HG02759 (cell line): ENCODE data around the gene DHTKD1.
"Not testable (repeated sequence)": the region's sequence is repeated elsewhere in the genome, so short reads cannot be mapped to it uniquely, and the experiment has no call there.

Experiments used
- ATAC-seq: cut with Tn5 transposase; IDR thresholded peaks from one replicate; pipeline ENCODE4 v1.9.1; 2021; ENCODE audit warnings: mild to moderate bottlenecking, moderate library complexity; ENCODE audit not compliant: unreplicated experiment

The DHTKD1 gene

DNA sequence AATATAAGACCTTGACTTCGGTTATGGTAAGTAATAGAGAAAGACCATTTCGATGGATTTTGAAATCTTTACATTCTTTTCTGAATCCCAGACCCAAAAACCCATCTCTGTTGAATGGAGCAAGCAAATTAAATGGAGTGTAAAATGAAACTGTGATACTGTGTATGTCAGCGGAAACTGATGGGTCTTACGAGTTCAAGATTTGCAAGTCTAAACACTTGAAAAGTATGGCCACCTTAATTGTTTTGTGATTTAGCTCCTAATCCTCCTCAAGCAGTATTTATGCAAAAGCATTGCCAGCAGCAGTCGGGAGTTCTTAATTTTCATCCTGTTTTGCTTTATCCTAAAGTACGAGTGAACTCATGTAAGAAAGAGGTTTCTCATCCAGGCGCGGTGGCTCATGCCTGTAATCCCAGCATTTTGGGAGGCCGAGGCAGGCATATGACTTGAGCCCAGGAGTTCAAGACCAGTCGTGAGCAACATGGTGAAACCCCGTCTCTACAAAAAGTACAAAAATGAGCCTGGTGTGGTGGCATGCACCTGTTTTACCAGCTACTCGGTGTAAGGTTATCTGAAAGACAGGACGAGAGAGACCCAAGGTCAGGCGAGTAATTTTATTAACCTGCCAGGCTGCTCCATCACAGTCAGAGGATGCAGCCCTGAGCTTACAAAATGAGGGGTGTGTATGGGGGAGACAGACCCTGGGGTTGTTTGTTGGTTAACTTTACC is 5.8 kb upstream of the DHTKD1 start:
- no peak for ATAC-seq

DNA sequence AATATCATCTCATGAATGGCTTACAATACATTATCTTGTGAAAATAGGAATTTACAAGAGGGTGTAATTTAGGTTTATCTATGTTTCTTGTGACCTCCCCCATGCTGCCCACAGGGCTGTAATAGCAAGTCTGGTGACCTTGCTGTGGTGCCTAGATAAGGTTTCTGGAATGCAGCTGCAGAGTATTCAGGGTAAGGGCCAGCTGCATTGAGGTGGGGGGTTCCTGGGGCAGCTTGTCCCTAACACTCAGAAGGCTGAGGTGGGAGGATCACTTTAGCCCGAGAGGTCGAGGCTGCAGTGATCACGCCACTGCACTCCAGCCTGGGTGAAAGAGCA is 5.3 kb upstream of the DHTKD1 start:
- ATAC-seq, result no peak

DNA sequence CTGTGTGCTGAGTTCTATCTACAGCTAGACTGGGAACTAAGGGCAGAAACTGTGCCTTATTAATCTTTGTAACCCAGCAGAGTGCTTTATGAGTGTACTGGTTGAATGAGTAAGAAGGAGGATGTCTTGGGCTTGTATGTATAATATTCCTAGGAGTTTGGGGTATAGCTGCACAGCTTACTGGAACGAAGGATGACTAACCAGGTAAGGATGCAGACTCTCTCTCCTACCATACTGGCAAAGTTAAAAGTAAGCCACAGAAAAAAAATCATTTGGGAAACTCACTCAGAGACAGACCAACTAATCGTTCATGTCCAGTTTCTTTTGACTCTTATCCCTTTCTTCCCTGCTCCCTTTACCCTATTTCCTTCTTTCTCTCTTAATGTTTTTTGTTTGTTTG is 1.4 kb upstream of the DHTKD1 start:
- ATAC-seq, result no peak

GRCh38 chr10:12071441-12071840 is 2.7 kb downstream of the DHTKD1 start:
- ATAC-seq, result not testable (repeated sequence)

DNA sequence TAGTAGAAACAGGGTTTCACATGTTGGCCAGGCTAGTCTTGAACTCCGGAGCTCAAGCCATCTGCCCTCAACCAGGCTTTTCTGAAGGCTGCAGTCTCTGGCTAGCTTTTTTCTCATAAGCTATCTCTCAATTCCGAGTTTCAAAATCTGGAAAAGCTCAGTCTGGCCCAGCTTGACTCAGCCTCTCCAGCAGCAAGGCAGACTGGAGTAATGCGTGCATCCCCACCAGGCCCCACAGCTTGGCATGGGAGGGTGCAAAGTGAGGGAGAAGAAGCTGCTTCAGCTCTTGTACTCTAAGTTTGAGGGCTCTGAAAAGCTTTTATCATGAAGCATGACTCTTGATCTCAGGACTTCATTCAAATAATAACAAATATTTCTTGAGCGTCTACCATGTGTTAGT is 4.8 kb downstream of the DHTKD1 start:
- ATAC-seq, result no peak

DNA sequence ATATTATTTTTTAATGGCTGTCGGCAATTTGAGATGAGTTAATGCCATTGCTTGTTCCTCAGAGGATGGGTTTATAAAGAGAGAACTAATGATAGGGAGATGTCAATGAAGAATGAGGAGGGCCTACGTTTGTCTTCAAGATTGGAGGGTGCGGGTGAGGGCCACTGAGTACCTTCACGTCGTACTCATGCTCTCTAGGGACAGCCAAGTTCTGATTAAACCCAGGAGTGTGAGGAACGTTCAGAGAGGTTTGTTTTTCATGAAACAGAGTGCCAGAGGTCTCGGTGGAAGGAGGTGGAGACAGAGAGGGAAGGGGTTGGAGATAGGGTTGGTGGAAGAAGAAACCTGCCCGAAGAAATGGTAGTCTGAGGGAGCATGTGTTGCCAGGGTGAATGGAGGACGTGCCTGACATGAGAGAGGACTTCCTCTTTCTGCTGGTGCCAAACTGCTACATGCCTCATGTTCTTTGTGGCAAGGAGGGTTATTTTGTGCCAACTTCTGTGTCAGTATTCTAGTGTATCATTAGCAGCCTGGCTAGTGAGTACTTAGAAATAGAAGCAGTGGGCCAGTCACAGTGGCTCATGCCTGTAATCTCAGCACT is 8.9 kb downstream of the DHTKD1 start:
- peak; percentile 36 for ATAC-seq

DNA sequence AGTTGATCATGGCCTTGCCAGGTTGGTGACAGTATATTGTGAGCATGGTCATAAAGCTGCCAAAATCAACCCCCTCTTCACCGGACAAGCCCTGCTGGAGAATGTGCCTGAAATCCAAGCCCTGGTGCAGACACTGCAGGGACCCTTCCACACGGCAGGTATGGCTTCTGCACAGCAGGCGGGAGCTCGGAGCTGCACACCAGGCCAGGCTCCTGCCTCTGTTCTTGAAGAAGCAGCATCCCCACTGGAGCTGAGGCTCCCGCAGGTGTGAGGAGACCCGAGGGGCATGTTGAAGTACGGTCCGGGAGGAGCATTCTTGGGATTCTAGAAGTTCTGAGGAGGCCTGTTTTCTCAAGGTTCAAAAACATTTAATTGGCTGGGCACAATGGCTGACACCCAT is 12.7 kb downstream of the DHTKD1 start:
- no peak for ATAC-seq

DNA sequence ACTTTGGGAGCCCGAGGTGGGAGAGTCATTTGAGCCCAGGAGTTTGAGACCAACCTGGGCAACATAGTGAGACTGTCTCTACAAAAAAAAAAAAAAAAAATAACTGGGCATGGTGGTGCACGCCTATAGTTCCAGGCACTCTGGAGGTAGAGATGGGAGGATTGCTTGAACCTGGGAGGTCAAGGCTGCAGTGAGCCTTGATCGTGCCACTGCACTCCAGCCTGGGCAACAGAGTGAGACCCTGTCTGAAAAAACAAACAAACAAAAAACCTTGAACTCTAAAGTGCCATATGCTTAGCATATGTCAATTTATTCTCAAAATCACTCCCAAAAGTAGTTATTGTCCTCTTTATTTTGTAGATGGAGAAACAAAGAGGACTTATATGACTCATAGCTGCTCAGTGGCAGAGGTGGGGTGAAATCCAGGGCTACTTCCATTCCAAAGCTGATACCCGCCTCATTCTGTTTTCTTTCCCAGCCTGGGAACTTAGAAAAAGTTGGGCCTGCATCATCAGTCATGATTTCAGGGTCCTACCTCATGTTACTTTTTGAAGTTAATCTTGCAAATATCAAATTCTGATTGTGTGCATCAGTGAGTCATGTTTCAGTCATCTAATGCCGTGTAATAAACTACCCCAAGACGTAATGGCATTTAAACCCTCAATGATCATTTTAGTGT is 13.3 kb downstream of the DHTKD1 start:
- no peak for ATAC-seq

- no peak for ATAC-seq
Measured at GRCh38 chr10:12088919-12089318, 20.2 kb downstream of the DHTKD1 start.

GRCh38 chr10:12091421-12091820 is 22.7 kb downstream of the DHTKD1 start:
- no peak for ATAC-seq

GRCh38 chr10:12097361-12097760 is 28.6 kb downstream of the DHTKD1 start:
- not testable (repeated sequence) for ATAC-seq

- no peak for ATAC-seq
Measured at GRCh38 chr10:12097791-12098190, 29.0 kb downstream of the DHTKD1 start.

DNA sequence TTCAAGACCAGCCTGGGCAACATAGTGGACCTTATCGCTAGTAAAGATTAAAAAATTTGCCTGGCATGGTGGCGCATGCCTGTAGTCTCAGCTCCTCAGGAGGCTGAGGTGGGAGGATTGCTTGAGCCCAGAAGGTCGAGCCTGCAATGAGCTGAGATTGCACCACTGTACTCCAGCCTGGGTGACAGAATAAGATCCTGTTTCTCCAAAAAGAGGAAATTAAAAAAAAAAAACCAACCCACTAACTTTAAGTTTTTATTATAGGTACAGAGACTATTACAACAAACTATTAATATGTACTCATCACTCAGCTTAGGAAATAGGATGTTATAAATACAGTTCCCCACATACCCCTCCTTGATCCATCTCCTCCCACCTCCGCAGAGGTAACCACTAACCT is 30.2 kb downstream of the DHTKD1 start:
- no peak for ATAC-seq

- ATAC-seq, result no peak
Measured at GRCh38 chr10:12103802-12104201, 35.0 kb downstream of the DHTKD1 start.

DNA sequence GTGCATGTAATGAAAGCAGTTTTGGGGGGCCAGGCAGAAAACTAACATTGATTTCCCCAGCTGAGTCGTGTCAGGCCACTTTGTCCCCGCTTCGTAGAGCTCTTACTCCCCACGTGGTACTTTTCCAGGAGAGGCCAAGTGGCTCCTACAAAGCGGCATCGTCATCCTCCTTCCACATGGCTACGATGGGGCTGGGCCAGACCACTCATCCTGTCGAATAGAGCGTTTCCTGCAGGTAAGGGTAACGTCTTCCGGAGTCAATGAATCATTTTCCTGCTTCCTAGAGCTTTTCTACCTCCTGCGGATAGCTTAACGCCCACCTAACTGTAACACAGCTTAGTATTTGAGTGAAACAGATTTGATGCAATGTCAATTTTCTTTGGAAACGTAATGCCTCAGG is 39.0 kb downstream of the DHTKD1 start:
- no peak for ATAC-seq

DNA sequence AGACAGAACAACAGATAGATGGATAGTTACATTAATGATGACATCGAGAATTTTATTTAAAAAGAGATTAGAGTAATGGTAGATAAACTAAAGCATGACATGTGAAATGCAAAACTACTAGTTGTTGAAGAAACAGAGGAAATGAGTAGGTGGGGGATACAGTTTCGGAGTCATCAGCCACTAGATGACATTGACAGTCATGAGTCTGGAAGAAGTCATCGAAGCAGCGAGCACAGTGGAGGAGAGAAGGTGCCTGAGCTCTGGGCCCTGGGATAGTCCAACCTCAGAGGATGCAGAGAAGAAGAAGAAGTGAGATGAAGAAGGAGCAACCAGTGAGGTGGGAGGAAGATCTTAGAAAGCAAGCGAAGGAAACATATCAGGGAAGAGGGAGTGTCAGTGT is 40.5 kb downstream of the DHTKD1 start:
- ATAC-seq, result no peak

DNA sequence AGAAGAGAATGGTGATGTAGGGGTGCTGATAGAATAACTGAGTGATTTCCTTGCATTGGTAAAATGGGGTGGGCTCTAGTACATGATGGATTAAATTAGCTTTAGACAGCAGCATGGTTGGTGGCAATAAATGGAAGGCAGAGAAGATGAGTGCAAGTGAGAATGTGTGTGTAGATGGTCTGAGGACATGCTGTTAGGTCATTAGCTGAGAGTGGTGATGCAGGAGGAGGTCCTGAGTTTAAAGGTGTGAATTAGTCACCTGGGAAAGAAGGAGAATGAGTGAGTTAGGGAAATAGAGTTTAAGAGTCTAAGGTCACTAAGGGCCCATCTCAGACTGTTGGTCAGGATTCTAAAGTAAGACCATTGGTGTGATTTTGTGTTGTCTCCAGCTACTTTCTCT is 42.8 kb downstream of the DHTKD1 start:
- no peak for ATAC-seq

DNA sequence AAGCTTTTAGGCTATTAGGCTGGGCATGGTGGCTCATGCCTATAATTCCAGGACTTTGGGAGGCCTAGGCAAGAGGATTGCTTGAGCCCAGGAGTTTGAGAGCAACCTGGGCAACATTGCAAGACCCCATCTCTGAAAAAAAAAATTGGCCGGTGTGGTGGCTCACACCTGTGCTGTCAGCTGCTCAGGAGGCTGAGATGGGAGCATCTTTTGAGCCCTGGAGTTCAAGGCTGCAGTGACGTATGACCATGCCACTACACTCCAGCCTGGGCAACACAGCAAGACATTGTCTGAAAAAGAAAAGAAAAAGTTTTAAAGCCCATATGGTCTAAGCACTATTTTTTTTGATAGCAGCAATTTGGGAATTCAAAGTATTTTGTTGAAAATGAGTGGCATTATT is 44.9 kb downstream of the DHTKD1 start:
- no peak for ATAC-seq

DNA sequence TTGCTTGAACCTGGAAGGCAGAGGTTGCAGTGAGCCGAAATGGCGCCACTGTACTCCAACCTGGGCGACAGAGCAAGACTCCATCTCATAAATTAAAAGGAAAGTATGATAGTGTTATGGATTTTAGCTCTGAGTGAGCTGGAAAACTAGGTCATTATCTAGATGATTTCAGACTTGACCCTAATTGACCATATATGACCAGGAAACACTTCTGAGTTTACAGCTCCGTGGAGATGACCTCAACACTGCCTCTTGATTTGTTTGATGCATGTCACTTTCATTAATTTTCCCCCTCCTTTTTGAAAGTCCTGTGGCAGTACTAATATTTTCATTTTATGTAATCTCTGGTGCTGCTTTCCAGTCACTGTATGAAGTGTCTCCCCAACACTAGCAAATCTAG is 52.9 kb downstream of the DHTKD1 start:
- ATAC-seq, result peak; percentile 19

- peak; percentile 91 for ATAC-seq
Measured at GRCh38 chr10:12129222-12130111, 60.7 kb downstream of the DHTKD1 start, which contains the start of gene SEC61A2. SEC61A2 (plus strand) TSS chr10:12129677; CDS start chr10:12129788, 111 bp downstream.

DNA sequence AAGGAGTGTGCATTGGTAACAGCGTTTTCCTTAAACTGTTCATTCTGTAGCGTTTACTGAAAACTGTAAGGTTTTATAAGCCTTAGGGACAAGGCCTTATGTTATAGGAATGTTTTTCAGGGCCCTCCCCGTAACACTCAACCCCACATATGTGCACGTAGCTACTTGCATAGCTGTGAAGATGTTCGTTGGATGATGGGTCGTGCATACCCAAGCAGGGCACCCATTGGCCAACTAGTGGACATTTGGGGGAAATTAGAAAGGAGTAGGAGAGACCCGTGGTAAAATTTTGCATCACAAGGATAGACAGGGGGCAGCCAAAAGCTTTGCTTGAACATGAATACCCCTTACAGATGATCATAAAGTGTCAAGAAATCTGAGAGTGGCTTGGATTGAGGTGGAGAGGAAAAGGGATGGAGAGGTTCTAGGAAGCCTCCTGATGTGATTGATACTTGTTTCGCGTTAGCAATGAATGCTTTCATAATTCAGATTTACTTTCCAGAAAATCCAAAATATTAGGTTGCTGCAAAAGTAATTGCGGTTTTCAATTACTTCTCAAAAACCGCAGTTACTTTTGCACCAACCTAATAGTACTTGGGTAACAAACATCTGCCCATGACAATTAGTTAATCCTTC is 61.6 kb downstream of the DHTKD1 start:
- peak; percentile 30 for ATAC-seq
